CD4-positive, alpha-beta T cell treated with Interleukin-21 for 1 hour (primary cell): ENCODE results near the gene MYCBP.

Source experiments
- DNase-seq: peaks from one replicate; pipeline ENCODE4 v3.0.0-alpha.2; 2020

MYCBP gene

DNA sequence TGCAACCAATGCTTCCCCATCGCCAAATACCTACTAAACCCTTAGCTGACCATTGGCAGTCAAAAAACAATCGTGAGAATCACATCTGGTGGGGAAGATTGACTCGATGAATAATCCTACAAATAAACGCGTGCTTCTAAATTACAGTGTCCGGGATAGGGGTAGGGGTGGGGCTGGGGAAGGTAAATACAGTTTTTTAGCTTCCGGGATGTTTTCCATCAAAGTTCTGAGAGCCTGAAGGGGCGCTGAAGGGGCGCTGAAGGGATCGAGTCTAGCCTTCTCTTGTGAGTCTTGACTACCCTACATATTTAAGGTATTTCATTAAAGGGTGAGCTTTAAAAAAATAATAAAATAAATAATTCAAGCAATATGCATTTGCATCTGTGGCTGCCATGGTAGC is 54.1 kb downstream of the MYCBP start:
- DNase-seq: no peak

DNA sequence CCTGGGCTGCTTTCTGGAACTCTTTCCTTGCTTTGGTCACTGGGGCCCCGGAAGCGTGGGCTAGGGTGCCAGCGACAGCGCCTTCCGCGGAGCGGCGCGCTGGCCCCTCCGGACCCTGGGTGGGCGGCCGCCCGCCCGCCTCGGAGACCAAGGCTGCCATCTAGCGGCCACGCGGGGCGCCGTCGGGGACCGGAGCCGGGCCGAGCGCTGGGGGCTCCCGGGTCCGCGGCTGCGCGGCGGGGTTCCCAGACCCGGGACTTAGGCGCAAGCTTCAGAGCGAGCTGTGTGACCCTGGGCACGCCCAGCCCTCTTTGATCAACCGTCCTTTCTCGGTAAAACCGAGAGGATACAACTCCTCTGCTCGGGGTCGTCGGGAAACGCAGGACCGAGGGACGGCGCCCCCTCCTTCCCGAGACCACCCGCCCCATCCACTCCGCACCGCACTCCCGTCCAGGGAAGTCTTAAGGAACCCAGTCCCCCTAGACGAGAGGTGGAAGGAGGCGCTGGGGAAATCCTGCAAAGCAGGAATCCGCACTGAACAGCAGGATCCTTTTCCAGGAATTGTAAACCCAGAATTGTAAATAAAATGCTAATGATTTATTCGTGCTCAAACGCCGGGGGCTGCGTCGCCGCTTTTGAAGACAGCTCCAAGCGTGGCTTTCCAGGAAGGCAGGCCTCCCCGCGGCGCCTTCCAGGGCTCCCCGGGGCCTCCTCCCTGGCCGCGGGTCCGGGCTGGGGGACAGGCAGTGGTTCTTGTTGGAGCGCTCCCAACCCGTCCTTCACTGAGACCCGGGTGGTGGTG is 54.8 kb downstream of the MYCBP start:
- DNase-seq: peak; percentile 36

DNA sequence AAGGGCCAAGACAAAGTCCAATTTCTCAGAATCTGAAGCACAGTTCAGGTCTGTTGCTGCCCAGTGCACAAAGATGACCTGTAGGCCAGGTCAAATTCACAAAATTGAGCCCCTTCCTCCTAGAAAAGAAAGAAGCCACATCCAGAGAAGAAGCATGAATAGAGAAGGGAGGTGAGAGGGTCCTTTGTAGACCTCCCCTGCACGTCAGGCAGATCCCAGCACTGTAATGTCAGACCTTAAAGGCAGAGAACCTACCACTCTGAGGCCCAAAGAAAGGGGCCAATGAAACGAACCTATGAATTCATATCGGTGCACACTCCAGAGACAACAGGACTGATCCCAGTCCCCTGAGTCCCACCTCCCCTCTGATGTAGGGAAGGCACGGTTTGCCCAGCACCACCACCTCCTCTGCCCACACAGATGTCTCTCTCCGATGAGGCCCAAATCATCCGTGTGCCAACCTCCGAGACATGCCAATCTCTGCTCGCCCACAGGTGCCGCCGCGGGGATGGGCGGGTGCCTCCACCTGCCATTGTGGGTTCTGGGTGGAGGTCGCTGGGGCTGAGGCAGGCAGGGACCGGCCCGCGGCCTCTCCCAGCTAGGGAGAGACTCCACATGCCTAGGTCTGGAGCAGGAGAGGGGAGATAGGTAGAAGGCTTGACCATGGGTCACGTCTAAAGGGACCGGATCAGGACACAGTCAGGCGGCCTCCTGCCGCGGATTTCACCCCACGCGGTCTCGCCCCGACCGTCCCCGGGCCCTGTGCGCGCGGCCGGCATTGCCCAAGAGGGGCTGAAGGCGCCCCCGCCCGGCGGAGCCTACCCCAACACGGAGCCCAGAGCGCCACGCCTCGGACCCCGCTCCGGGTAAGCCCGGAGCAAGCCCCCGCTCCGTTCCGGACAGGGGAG is 55.6 kb downstream of the MYCBP start:
- DNase-seq: no peak

DNA sequence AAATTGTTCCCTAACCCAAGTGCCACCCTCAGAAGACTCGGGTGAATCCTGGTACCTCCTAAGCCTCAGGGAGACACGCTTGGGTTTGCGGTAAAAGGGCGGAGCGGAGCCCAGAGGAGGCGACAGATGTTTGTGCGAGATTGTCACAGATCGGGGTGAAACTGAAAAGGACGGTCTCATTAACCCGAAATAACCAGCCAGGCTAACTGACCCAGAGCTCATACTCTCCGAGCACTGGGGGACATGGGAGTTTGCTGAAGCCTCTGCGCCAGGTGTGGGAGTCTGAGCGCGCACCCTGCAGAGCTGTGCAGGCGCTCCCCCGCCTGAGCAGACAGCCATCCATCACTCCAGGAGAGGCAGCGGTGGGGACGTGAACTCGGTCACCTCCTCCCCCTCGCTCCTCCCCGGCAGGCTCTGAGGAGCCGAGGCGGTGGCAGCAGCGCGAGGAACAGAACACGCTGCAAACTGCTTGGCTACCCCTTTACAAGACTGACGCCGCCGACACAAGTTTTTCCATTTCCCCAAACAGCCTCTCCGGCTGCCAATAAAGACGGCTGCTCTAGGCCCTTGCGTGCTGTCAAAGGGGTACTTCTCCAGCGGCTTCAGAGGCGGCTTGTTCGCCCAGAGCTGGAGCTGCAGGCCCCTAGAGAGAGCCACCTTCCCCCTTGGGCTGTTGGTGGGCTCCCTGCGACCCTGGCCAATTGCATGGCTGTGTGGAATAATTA is 57.1 kb downstream of the MYCBP start:
- DNase-seq: no peak

DNA sequence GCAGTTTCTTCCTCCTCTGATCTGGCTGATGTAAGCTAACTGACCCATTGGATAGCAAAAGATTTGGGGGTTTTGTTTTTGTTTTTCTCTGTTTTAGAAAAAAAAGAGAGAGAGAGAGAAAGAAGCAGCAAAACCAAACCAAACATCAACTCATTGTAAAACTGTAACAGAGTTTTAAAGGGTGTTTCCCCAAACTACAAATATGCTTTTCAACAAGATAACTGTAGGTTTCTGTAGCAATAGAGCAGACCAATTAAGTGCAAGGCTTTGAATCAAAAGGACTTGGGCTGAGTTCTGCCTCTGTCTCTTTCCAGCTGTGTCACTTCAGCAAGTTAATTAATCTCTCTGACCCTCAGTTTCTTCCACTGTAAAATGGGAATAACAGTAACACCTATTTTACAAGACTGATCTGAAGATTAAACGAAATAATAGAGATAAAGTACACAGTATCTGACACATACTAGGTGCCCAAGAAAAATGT is 58.1 kb downstream of the MYCBP start:
- no peak for DNase-seq

DNA sequence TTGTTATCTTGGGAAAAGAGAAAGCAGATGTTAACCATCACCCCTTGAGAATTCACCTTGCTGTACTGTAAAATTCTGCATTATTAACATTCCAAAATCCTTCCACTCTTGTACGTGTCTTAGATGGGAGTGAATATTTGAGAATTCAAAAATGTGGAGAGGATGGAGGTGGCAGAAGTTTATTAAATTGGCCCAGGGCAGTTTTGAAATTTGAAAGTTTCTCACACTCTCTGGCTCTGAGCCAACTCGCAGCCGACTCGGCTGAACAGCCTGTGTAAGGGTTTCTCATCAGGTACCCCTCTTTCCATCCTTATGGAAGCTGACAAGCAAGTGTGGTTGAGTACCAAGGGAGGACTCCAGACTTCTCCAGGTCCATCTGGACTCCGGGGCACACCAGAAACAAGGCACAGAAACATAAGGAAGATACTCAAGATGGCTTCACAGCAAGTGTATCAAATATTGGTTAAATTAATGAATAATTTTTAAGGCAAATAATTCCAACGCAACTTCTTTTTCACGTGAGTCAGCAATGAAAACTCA is 58.6 kb downstream of the MYCBP start:
- no peak for DNase-seq

DNA sequence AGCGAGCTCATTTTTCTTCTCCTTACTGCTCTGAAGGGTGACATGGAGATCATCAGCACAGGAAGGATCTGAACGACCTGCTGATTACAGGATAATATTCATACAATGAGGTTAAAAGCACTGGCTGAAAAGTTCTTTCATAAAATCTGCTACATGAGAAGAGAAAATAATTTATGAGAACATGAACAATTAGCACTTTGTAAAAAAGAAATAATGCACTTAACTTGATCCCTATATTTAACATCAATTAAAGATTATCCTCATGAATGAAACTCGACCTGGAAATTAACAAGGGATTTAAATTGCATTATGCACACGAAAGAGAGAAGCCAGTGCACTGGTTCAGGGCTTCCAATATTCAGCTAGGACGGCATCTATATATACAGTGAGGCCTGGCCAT is 60.2 kb downstream of the MYCBP start:
- DNase-seq: no peak
